Activated CD4-positive, alpha-beta T cell treated with anti-CD3 and anti-CD28 coated beads, Interleukin-10, Interleukin-2, amounts not matched to agents 100 ng/mL and 50 ng/mL, durations not matched to agents 16 hours and 8 hours (primary cell): ENCODE measurements around the gene SMPD3.

Source experiments
- DNase-seq: peaks from one replicate; pipeline ENCODE4 v3.0.0-alpha.2; 2020

Gene SMPD3

GRCh38 chr16:68367440-68367839 is 80.9 kb downstream of the SMPD3 start:
- no peak for DNase-seq

- peak; percentile 66 for DNase-seq
Observed at GRCh38 chr16:68367030-68367429, 81.3 kb downstream of the SMPD3 start.

- DNase-seq, result no peak
Observed at GRCh38 chr16:68366062-68366461, 82.2 kb downstream of the SMPD3 start.

- no peak for DNase-seq
Observed at GRCh38 chr16:68365167-68365817, 83.0 kb downstream of the SMPD3 start.

GRCh38 chr16:68364561-68364998 is 83.7 kb downstream of the SMPD3 start:
- DNase-seq, result no peak

- DNase-seq, result no peak
Observed at GRCh38 chr16:68363658-68364521, 84.4 kb downstream of the SMPD3 start.

- DNase-seq, result no peak
Observed at GRCh38 chr16:68362947-68363657, 85.2 kb downstream of the SMPD3 start.

- no peak for DNase-seq
Observed at GRCh38 chr16:68362262-68362913, 85.9 kb downstream of the SMPD3 start.

GRCh38 chr16:68361485-68361884 is 86.8 kb downstream of the SMPD3 start:
- DNase-seq, result no peak

GRCh38 chr16:68360956-68361355 is 87.4 kb downstream of the SMPD3 start:
- no peak for DNase-seq

- DNase-seq, result no peak
Observed at GRCh38 chr16:68360547-68360946, 87.8 kb downstream of the SMPD3 start.

- no peak for DNase-seq
Observed at GRCh38 chr16:68359398-68360191, 88.7 kb downstream of the SMPD3 start.

- DNase-seq, result no peak
Observed at GRCh38 chr16:68358951-68359350, 89.4 kb downstream of the SMPD3 start.

GRCh38 chr16:68357923-68358322 is 90.4 kb downstream of the SMPD3 start:
- DNase-seq, result no peak

GRCh38 chr16:68357521-68357922 is 90.8 kb downstream of the SMPD3 start:
- DNase-seq, result no peak

GRCh38 chr16:68356919-68357286 is 91.4 kb downstream of the SMPD3 start:
- DNase-seq, result no peak

- peak; percentile 88 for DNase-seq
Observed at GRCh38 chr16:68356249-68356918, 91.9 kb downstream of the SMPD3 start.

- no peak for DNase-seq
Observed at GRCh38 chr16:68355447-68356248, 92.7 kb downstream of the SMPD3 start.

- DNase-seq, result no peak
Observed at GRCh38 chr16:68354816-68355215, 93.5 kb downstream of the SMPD3 start.

GRCh38 chr16:68353366-68353765 is 94.9 kb downstream of the SMPD3 start:
- DNase-seq, result no peak

- no peak for DNase-seq
Observed at GRCh38 chr16:68351991-68352431, 96.3 kb downstream of the SMPD3 start.
